Liver (tissue), 9 donors: ENCODE data around the gene CEACAM16. TPM values are rescaled to one million over a fixed set of nuclear protein-coding genes. Genes with fewer than 3 reads are reported as not detected.

ENCODE experiments used
- DNase-seq: peaks from one replicate; pipeline ENCODE4 v3.0.0-alpha.2; 2017; ENCODE audit warnings: low spot score
- H3K27ac ChIP-seq, 2 donors: one replicate each; pipeline ENCODE4 v1.7.0; 2013; ENCODE audit warnings: inconsistent platforms in 2 of 2, low read length in 2 of 2, control low read depth in 1 of 2, low read depth in 1 of 2, mild to moderate bottlenecking in 1 of 2
- H3K27me3 ChIP-seq, 4 donors: one replicate each; pipeline versions ENCODE4 v1.6.1 to v1.7.0; 2013; ENCODE audit warnings: low read length in 3 of 4, inconsistent platforms in 1 of 4, mild to moderate bottlenecking in 1 of 4, moderate library complexity in 1 of 4; ENCODE audit not compliant: control insufficient read depth in 4 of 4, insufficient read depth in 4 of 4
- H3K36me3 ChIP-seq, 4 donors: one replicate each; pipeline versions ENCODE4 v1.6.1 to v1.7.0; 2013; ENCODE audit warnings: low read length in 3 of 4, mild to moderate bottlenecking in 3 of 4, low read depth in 1 of 4, moderate library complexity in 1 of 4; ENCODE audit not compliant: control insufficient read depth in 4 of 4, insufficient read depth in 3 of 4
- H3K4me1 ChIP-seq, 4 donors: one replicate each; pipeline versions ENCODE4 v1.6.1 to v1.7.0; 2013; ENCODE audit warnings: low read length in 3 of 4, mild to moderate bottlenecking in 3 of 4, moderate library complexity in 1 of 4; ENCODE audit not compliant: control insufficient read depth in 4 of 4, insufficient read depth in 4 of 4
- H3K4me3 ChIP-seq, 3 donors: one replicate each; pipeline versions ENCODE4 v1.6.1 to v1.7.0; 2013; ENCODE audit warnings: low read length in 3 of 3, control low read depth in 1 of 3, low read depth in 1 of 3, mild to moderate bottlenecking in 1 of 3
- H3K9ac ChIP-seq, 2 donors: one replicate each; pipeline ENCODE4 v1.7.0; 2013; ENCODE audit warnings: low read length in 2 of 2, mild to moderate bottlenecking in 2 of 2, moderate library complexity in 2 of 2, control low read depth in 1 of 2, low read depth in 1 of 2
- H3K9me3 ChIP-seq, 4 donors: one replicate each; pipeline versions ENCODE4 v1.6.1 to v1.7.0; 2013; ENCODE audit warnings: low read length in 3 of 4; ENCODE audit not compliant: control insufficient read depth in 4 of 4
- EGR1 ChIP-seq, 2 donors: IDR thresholded peaks; 2 replicates each; pipeline ENCODE4 v1.6.1; 2016 to 2018; ENCODE audit warnings: antibody characterized with exemption in 2 of 2, low read depth in 2 of 2
- FOXA1 ChIP-seq: IDR thresholded peaks from 2 replicates; pipeline ENCODE4 v1.6.1; 2016; ENCODE audit warnings: antibody characterized with exemption
- FOXA2 ChIP-seq: IDR thresholded peaks from 2 replicates; pipeline ENCODE4 v1.6.1; 2016; ENCODE audit warnings: antibody characterized with exemption
- GABPA ChIP-seq, 2 donors: IDR thresholded peaks in 1 of 2; conservative IDR thresholded peaks in 1 of 2; 2 replicates each; pipeline ENCODE4 v1.6.1; 2016; ENCODE audit warnings: antibody characterized with exemption in 2 of 2, mild to moderate bottlenecking in 1 of 2, moderate library complexity in 1 of 2
- HNF4A ChIP-seq, 2 donors: conservative IDR thresholded peaks; 2 replicates each; pipeline ENCODE4 v1.6.1; 2016; ENCODE audit warnings: antibody characterized with exemption in 2 of 2, mild to moderate bottlenecking in 2 of 2
- HNF4G ChIP-seq: IDR thresholded peaks from 2 replicates; pipeline ENCODE4 v1.6.1; 2016; ENCODE audit warnings: antibody characterized with exemption
- JUND ChIP-seq, 2 donors: IDR thresholded peaks; 2 replicates each; pipeline ENCODE4 v1.6.1; 2016; ENCODE audit warnings: antibody characterized with exemption in 2 of 2
- NR2F2 ChIP-seq: IDR thresholded peaks from 2 replicates; pipeline ENCODE4 v1.6.1; 2016; ENCODE audit warnings: antibody characterized with exemption
- RXRA ChIP-seq, 2 donors: IDR thresholded peaks; 2 replicates each; pipeline ENCODE4 v1.6.1; 2017 to 2018; ENCODE audit warnings: antibody characterized with exemption in 2 of 2, mild to moderate bottlenecking in 1 of 2
- SP1 ChIP-seq: IDR thresholded peaks from 2 replicates; pipeline ENCODE4 v1.6.1; 2018; ENCODE audit warnings: antibody characterized with exemption, mild to moderate bottlenecking
- TAF1 ChIP-seq: conservative IDR thresholded peaks from 2 replicates; pipeline ENCODE4 v1.6.1; 2016; ENCODE audit warnings: antibody characterized with exemption, mild to moderate bottlenecking
- YY1 ChIP-seq: IDR thresholded peaks from 2 replicates; pipeline ENCODE4 v1.6.1; 2016; ENCODE audit warnings: antibody characterized with exemption, mild to moderate bottlenecking
- WGBS: extraction: QIAGEN DNeasy Blood & Tissue Kit; methylation state at CpG from one replicate; pipeline ENCODE4 v1.1.7; 2013; 5-methylcytosine and 5-hydroxymethylcytosine counted together
- polyA plus RNA-seq, 2 donors: library from polyadenylated mRNA; stranded (reverse) in 1 of 2; unstranded in 1 of 2; fragments of 200-250 nt in 1 of 2; fragments of >200 nt in 1 of 2; fragmentation: Nextera tagmentation in 1 of 2; extraction: Ambion mirVana in 1 of 2; gene quantifications; one replicate each; pipeline versions ENCODE4 v1.2.1 to v1.2.3, GENCODE V29; 2013 to 2015
- total RNA-seq, 2 donors: library from RNA; depleted of rRNA; stranded (reverse); fragments of >200 nt; gene quantifications; one replicate each; pipeline ENCODE4 v1.2.3, GENCODE V29; 2014
- TF ChIP-seq, protein P1 (sequence below): IDR thresholded peaks from 2 replicates; pipeline ENCODE4 v1.6.1; 2016; ENCODE audit warnings: antibody characterized with exemption
- TF ChIP-seq, protein P2 (sequence below): fragments of 150-350 bp; IDR thresholded peaks from 2 replicates; pipeline ENCODE4 v1.5.1; 2017; ENCODE audit warnings: improper control_type of control experiment, low read depth, low read length; ENCODE audit not compliant: missing input control
- donor health status: healthy.
- donor health status: healthy.
- donor health status: healthy.
- donor health status: healthy.
- donor health status: healthy.

Gene CEACAM16
- total and polyA plus RNA-seq, 4 donors: 0.09 TPM; not detected in 3

DNA sequence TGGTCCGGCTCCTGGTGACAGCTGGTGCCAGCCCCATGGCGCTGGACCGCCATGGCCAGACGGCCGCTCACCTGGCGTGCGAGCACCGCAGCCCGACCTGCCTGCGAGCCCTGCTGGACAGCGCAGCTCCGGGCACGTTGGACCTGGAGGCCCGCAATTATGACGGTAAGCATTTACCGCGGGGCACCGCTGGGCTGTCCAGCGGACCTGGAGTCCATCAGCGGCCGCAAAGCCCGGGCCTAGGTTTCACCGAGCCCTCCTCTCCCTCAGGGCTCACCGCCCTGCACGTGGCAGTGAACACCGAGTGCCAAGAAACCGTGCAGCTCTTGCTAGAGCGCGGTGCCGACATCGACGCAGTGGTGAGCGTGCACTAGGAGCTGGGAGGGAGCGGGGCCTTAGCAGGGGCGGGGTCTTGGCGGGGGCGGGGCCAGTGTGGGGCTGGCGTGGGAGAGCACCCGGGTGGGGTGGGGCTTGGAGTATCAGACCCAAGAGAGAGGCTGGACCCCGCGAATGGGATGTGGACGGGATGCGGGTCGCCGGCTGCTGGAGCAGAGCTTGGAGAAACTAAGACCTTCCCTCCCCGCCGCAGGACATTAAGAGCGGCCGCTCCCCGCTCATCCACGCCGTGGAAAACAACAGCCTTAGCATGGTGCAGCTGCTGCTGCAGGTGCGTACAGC is 58.2 kb downstream of the CEACAM16 start:
- peaks cover 27 to 40% (median 33%) of the 10 kb centered on the region in 4 donors for H3K36me3 ChIP-seq
- 82% methylated on average over 53 of the region's 53 CpGs for WGBS
- H3K9me3 ChIP-seq: no peaks in the 10 kb centered on the region
- H3K9ac ChIP-seq: no peak overlapping the region
- no peak for DNase-seq
- H3K27ac ChIP-seq: peak overlapping the region; percentile 85 to 92
- H3K27me3 ChIP-seq: no peaks in the 10 kb centered on the region
- no peak for TF ChIP-seq SP1
- no peak for TF ChIP-seq TAF1
- TF ChIP-seq, protein P1, sequence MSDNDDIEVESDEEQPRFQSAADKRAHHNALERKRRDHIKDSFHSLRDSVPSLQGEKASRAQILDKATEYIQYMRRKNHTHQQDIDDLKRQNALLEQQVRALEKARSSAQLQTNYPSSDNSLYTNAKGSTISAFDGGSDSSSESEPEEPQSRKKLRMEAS: no peak
- H3K4me1 ChIP-seq: peaks cover 22 to 45% (median 29%) of the 10 kb centered on the region in 4 donors
- H3K4me3 ChIP-seq: no peak overlapping the region

DNA sequence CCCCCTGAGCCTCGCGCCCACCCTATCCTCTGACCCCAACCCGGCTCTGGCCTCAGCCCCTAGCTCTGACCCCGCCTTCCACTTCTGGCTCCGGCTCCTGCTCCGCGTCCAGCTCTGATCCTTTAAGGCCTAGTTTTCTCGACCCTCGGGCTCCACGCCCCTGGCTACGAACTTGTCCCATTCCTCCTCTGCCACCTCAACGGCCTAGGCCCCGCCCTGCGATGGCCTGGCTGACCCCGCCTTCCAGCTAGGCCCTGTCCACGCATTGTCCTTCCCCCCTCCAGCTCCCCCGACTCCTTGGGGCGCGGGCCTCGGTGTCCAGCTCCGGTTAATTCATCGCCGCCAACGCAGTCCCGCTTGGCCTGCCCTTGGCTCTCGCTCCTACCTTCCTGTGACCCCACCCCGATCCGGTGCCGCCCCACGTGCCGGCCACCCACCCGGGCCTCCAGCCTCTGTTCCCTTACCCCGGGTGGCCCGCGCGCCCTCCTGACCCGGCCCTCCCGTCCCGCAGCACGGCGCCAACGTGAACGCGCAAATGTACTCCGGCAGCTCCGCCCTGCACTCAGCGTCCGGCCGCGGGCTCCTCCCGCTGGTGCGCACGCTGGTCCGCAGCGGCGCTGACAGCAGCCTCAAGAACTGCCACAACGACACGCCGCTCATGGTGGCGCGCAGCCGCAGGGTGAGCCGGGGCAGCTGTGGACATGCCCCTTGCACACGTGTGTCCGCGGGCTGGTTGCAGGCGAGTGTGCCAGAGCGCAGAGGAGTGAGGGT is 59.0 kb downstream of the CEACAM16 start:
- no peak overlapping the region for H3K4me3 ChIP-seq
- H3K27me3 ChIP-seq: no peaks in the 10 kb centered on the region
- 75% methylated on average over 68 of the region's 68 CpGs for WGBS
- peak; percentile 80 for TF ChIP-seq NR2F2
- no peak for TF ChIP-seq FOXA2
- TF ChIP-seq FOXA1: no peak
- TF ChIP-seq HNF4A (conservative IDR thresholded peaks at IDR 0.05): no peak
- TF ChIP-seq JUND (IDR thresholded peaks at IDR 0.05): no peak
- TF ChIP-seq, protein P2, sequence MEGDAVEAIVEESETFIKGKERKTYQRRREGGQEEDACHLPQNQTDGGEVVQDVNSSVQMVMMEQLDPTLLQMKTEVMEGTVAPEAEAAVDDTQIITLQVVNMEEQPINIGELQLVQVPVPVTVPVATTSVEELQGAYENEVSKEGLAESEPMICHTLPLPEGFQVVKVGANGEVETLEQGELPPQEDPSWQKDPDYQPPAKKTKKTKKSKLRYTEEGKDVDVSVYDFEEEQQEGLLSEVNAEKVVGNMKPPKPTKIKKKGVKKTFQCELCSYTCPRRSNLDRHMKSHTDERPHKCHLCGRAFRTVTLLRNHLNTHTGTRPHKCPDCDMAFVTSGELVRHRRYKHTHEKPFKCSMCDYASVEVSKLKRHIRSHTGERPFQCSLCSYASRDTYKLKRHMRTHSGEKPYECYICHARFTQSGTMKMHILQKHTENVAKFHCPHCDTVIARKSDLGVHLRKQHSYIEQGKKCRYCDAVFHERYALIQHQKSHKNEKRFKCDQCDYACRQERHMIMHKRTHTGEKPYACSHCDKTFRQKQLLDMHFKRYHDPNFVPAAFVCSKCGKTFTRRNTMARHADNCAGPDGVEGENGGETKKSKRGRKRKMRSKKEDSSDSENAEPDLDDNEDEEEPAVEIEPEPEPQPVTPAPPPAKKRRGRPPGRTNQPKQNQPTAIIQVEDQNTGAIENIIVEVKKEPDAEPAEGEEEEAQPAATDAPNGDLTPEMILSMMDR: no peak
- no peak for TF ChIP-seq HNF4G
- no peak for TF ChIP-seq GABPA (IDR thresholded peaks at IDR 0.05 in 1 of 2, conservative IDR thresholded peaks at IDR 0.05 in 1 of 2)
- no peak for TF ChIP-seq YY1
- TF ChIP-seq RXRA (IDR thresholded peaks at IDR 0.05): peak in 1 of 2 donors; percentile 25
- H3K27ac ChIP-seq: peak overlapping the region; percentile 48 to 63
- no peaks in the 10 kb centered on the region for H3K9me3 ChIP-seq
- H3K36me3 ChIP-seq: peaks cover 22 to 36% (median 29%) of the 10 kb centered on the region in 4 donors
- H3K4me1 ChIP-seq: peaks cover 15 to 39% (median 23%) of the 10 kb centered on the region in 4 donors
- peak; percentile 54 for DNase-seq
- no peak overlapping the region for H3K9ac ChIP-seq

DNA sequence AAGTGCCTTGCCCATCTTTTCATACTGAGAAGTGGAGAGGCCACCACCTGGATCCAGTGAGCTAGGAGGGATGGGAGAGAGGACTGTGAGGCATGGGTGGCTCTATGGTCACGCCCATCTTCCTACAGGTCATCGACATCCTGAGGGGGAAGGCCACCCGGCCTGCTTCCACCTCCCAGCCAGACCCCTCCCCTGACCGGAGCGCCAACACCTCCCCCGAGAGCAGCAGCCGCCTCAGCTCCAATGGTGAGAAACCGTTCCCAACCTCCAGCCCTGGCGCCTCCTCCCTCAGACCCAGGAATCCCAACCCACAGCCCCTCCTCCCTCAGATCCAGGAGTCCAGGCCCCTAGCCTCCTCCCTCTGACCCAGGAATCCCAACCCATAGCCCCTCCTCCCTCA is 59.6 kb downstream of the CEACAM16 start:
- no peaks in the 10 kb centered on the region for H3K9me3 ChIP-seq
- TF ChIP-seq RXRA (IDR thresholded peaks at IDR 0.05) (peak in 1 of 2 donors; percentile 8), EGR1 (IDR thresholded peaks at IDR 0.05; ENCODE audit: low read depth in 2 of 2) (no peak)
- H3K9ac ChIP-seq: no peak overlapping the region
- H3K27me3 ChIP-seq: no peaks in the 10 kb centered on the region
- WGBS: 69% methylated on average over 9 of the region's 9 CpGs
- no peak for DNase-seq
- H3K36me3 ChIP-seq: peaks cover 21 to 36% (median 29%) of the 10 kb centered on the region in 4 donors
- no peak overlapping the region for H3K4me3 ChIP-seq
- peak overlapping the region in 1 of 2 donors; percentile 63 for H3K27ac ChIP-seq
- peaks cover 15 to 38% (median 22%) of the 10 kb centered on the region in 4 donors for H3K4me1 ChIP-seq
